Duodenal mucosa (tissue), 2 donors: Measurements from ENCODE around the gene SUPT20H.

Source experiments
- H3K27ac ChIP-seq: one replicate; pipeline ENCODE4 v1.7.0; 2013; ENCODE audit warnings: low read depth, low read length
- H3K27me3 ChIP-seq, 2 donors: one replicate each; pipeline ENCODE4 v1.7.0; 2013; ENCODE audit warnings: low read length in 2 of 2, control low read depth in 1 of 2; ENCODE audit not compliant: insufficient read depth in 2 of 2, control insufficient read depth in 1 of 2
- H3K36me3 ChIP-seq, 2 donors: one replicate each; pipeline ENCODE4 v1.7.0; 2013; ENCODE audit warnings: low read length in 2 of 2, control low read depth in 1 of 2; ENCODE audit not compliant: insufficient read depth in 2 of 2, control insufficient read depth in 1 of 2
- H3K4me1 ChIP-seq, 2 donors: one replicate each; pipeline ENCODE4 v1.7.0; 2013; ENCODE audit warnings: low read length in 2 of 2, control low read depth in 1 of 2; ENCODE audit not compliant: insufficient read depth in 2 of 2, control insufficient read depth in 1 of 2
- H3K4me3 ChIP-seq, 2 donors: one replicate each; pipeline ENCODE4 v1.7.0; 2013; ENCODE audit warnings: low read length in 2 of 2, low read depth in 1 of 2
- H3K9ac ChIP-seq, 2 donors: one replicate each; pipeline ENCODE4 v1.7.0; 2013; ENCODE audit warnings: low read length in 2 of 2, low read depth in 1 of 2
- H3K9me3 ChIP-seq, 2 donors: one replicate each; pipeline ENCODE4 v1.7.0; 2013; ENCODE audit warnings: low read length in 2 of 2, control low read depth in 1 of 2; ENCODE audit not compliant: control insufficient read depth in 1 of 2

SUPT20H gene

GRCh38 chr13:37011788-37012187 is 47.7 kb downstream of the SUPT20H start:
- Histone ChIP-seq H3K9ac (no peak overlapping the region), H3K9me3 (no peaks in the 10 kb centered on the region), H3K27me3 (no peaks in the 10 kb centered on the region), H3K4me1 (peaks cover 0 to 13% of the 10 kb centered on the region in 2 donors), H3K27ac (no peak overlapping the region), H3K4me3 (no peak overlapping the region), H3K36me3 (peaks cover 39 to 67% of the 10 kb centered on the region in 2 donors)

DNA sequence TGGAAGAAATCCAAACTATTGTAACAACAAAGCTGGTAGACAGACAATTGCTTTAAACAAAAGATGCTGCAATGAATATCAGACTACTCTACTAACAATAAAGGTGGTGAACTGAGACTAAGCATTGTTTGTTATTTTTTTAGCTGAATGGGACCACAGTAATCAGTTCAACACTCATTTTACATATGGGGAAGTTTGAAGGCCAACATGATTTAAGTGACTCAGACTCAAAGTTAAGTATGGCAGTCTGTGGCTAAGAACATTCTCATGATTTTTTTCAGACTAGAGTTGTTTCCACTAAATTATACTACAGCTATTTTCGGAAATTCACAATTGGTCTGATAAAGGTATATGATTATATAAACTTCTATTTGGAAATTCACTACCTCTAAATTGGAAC is 48.5 kb downstream of the SUPT20H start:
- Histone ChIP-seq H3K36me3 (peaks cover 35 to 67% of the 10 kb centered on the region in 2 donors), H3K9ac (no peak overlapping the region), H3K27ac (no peak overlapping the region), H3K4me1 (peaks cover 0 to 13% of the 10 kb centered on the region in 2 donors), H3K9me3 (no peaks in the 10 kb centered on the region), H3K27me3 (no peaks in the 10 kb centered on the region), H3K4me3 (no peak overlapping the region)

DNA sequence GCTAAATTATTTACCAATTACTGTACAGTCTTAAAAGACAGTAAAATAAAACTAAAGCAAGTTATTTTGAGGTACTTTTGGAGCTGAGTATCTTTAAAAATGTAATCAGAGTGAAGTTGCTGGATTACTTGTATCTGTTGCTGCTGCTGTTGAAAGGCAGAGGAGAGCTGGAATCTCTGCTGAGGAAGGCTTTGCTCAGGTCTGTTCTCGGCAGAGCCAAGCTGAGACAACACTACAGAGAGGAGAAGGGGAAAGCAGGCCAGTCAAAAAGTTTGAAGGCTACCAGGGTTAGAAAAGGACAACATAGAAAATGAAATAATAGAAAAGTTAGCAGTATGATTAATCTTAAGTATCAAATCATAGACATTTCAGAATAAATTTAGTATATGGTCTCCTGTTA is 49.1 kb downstream of the SUPT20H start:
- Histone ChIP-seq H3K27ac (no peak overlapping the region), H3K36me3 (peaks cover 35 to 62% of the 10 kb centered on the region in 2 donors), H3K27me3 (no peaks in the 10 kb centered on the region), H3K4me3 (no peak overlapping the region), H3K9me3 (no peaks in the 10 kb centered on the region), H3K4me1 (peaks cover 0 to 13% of the 10 kb centered on the region in 2 donors), H3K9ac (no peak overlapping the region)

DNA sequence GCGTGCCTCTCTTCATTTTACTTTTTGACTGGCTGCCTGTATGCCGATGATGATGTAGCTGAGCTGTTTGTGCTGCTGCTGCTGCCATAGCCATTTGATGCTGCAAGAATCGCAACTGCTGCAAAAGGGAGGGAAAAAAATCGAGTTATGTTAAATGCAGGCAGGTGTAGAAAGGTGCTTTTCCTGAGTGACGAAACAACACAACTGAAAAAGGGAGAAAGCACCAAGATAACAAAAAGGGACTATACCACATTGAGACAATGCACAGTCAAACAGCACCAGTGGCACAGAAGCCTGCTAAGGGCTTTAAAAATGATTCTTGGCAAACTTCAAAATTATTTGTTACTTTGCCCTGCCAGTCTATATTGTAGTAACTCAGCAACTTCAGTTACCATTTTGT is 49.8 kb downstream of the SUPT20H start:
- Histone ChIP-seq H3K9me3 (no peaks in the 10 kb centered on the region), H3K4me3 (no peak overlapping the region), H3K4me1 (peaks cover 0 to 13% of the 10 kb centered on the region in 2 donors), H3K27me3 (no peaks in the 10 kb centered on the region), H3K36me3 (peaks cover 35 to 63% of the 10 kb centered on the region in 2 donors), H3K9ac (no peak overlapping the region), H3K27ac (no peak overlapping the region)

DNA sequence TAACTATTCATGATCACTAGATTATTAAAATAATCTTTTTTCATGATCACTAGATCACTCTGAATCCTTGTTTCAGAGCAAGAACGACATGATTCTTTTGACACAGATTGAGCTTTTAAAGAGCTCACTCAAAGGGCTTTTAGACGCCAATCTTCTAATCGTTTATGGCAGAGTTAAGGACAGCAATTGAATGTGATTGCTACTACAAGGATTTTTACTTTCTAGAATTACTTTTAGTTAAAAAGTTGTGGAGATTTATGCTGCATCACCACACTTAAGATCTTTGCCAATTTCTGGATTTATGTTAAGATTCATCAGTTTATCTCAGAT is 57.6 kb downstream of the SUPT20H start:
- peak overlapping the region; percentile 81 to 91 for H3K4me3 ChIP-seq
- peaks cover 1 to 25% of the 10 kb centered on the region in 2 donors for H3K36me3 ChIP-seq
- H3K27me3 ChIP-seq, result no peaks in the 10 kb centered on the region
- no peaks in the 10 kb centered on the region for H3K9me3 ChIP-seq
- peaks cover 18 to 19% of the 10 kb centered on the region in 2 donors for H3K4me1 ChIP-seq
- peak overlapping the region in 1 of 2 donors; percentile 55 for H3K9ac ChIP-seq
- H3K27ac ChIP-seq, result no peak overlapping the region

- peaks cover 0 to 18% of the 10 kb centered on the region in 2 donors for H3K36me3 ChIP-seq
- peak within 1 kb of the TSS; percentile 94 for H3K27ac ChIP-seq
Observed at GRCh38 chr13:36999054-36999714, 60.3 kb downstream of the SUPT20H start, which contains the start of gene ALG5. TSS of gene ALG5 (minus strand) at chr13:36999340. CDS start at chr13:36999300, 40 bp downstream.

DNA sequence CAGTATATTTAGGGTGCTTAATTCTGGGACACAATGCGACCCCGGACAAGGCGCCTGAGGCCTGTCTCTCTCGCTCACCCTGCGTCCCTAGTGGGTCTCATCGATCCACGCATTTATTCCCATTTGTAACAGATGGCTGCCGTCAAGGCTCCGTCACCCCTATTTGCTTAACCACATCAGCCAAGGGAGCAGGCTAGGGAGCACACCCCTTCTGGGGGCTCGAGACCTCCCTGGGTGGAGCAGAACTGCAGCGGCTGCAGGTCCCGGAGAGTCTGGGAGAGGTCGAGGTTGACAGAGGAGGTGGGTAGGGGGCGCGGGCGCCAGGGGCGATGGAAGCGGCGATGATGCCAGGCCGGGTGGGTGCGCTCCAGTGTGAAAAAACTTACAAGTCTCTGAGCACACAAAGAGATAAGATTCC is 60.9 kb downstream of the SUPT20H start:
- Histone ChIP-seq H3K9me3 (no peaks in the 10 kb centered on the region), H3K27me3 (no peaks in the 10 kb centered on the region), H3K9ac (peak overlapping the region; percentile 85 to 92), H3K4me3 (peak overlapping the region; percentile 91 to 94), H3K27ac (peak overlapping the region; percentile 51), H3K4me1 (peaks cover 18 to 19% of the 10 kb centered on the region in 2 donors), H3K36me3 (peaks cover 4 to 20% of the 10 kb centered on the region in 2 donors)

More at GRCh38 chr13:36999054-36999714, 60.3 kb downstream of the SUPT20H start, which contains the start of gene ALG5:
- Histone ChIP-seq H3K4me3 (peak within 1 kb of the TSS; percentile 91 to 94), H3K4me1 (peaks cover 18 to 19% of the 10 kb centered on the region in 2 donors), H3K27me3 (no peaks in the 10 kb centered on the region), H3K9ac (peak within 1 kb of the TSS; percentile 92 to 94), H3K9me3 (no peaks in the 10 kb centered on the region)

- H3K27me3 ChIP-seq, result no peaks in the 10 kb centered on the region
- H3K27ac ChIP-seq, result no peak overlapping the region
- H3K9me3 ChIP-seq, result no peaks in the 10 kb centered on the region
- H3K4me1 ChIP-seq, result peaks cover 18 to 19% of the 10 kb centered on the region in 2 donors
- H3K36me3 ChIP-seq, result peaks cover 9 to 22% of the 10 kb centered on the region in 2 donors
- peak overlapping the region; percentile 85 to 92 for H3K9ac ChIP-seq
- peak overlapping the region; percentile 91 to 94 for H3K4me3 ChIP-seq
Observed at GRCh38 chr13:36997716-36998427, 61.6 kb downstream of the SUPT20H start.

GRCh38 chr13:36992362-36992761 is 67.1 kb downstream of the SUPT20H start:
- no peak overlapping the region for H3K27ac ChIP-seq
- H3K9me3 ChIP-seq, result no peaks in the 10 kb centered on the region
- H3K36me3 ChIP-seq, result peaks cover 39 to 77% of the 10 kb centered on the region in 2 donors
- H3K4me1 ChIP-seq, result peaks cover 0 to under 1% of the 10 kb centered on the region in 2 donors
- no peak overlapping the region for H3K9ac ChIP-seq
- no peak overlapping the region for H3K4me3 ChIP-seq
- no peaks in the 10 kb centered on the region for H3K27me3 ChIP-seq
